ENCODE results near the gene AVEN. TPM values are rescaled to one million over a fixed set of nuclear protein-coding genes. Genes with fewer than 3 reads are reported as not detected.

AVEN gene
- total and polyA plus RNA-seq, 2 of the 8 experiments (the other 6 are each of a cell fraction or from before 2014, with no cell fraction given), result 5.5 to 17.0 TPM

GRCh38 chr15:34055868-34056595 is 17.0 kb upstream of the AVEN start:
- FAIRE-seq (no peak), DNase-seq (ENCODE audit: low read depth in 1 of 2, low spot score in 2 of 2) (no peak)
- Histone ChIP-seq H2BK120ac (replicated peaks; ENCODE audit: low read depth, low read length) (no peak overlapping the region), H3K79me1 (ENCODE audit: low read depth, low read length) (no peaks in the 10 kb centered on the region), H3K27me3 (replicated peaks in 1 of 4; ENCODE audit: control insufficient read depth in 3 of 4, extremely low read depth in 1 of 4, insufficient read depth in 3 of 4, low read length in 3 of 4) (no peaks in the 10 kb centered on the region), H3K4me1 (replicated peaks in 1 of 4; ENCODE audit: control insufficient read depth in 3 of 4, insufficient read depth in 4 of 4, low read length in 3 of 4) (no peaks in the 10 kb centered on the region), H3K23ac (ENCODE audit: insufficient read length) (no peak overlapping the region), H3K4me3 (ENCODE audit: extremely low read depth in 1 of 4, insufficient read depth in 2 of 4, low read depth in 3 of 4, low read length in 4 of 4) (no peak overlapping the region), H3K27ac (ENCODE audit: low read depth, low read length) (no peak overlapping the region), H2BK20ac (ENCODE audit: low read length) (no peak overlapping the region), H3K56ac (replicated peaks; ENCODE audit: insufficient read length, low read depth, low read length) (no peak overlapping the region), H3K9me3 (ENCODE audit: insufficient read depth in 2 of 2, low read depth in 1 of 2, low read length in 1 of 2) (no peaks in the 10 kb centered on the region), H4K91ac (replicated peaks; ENCODE audit: insufficient read length, low read length) (no peak overlapping the region), H3K9ac (replicated peaks in 1 of 4; ENCODE audit: extremely low read depth in 1 of 4, low read depth in 3 of 4, low read length in 3 of 4) (no peak overlapping the region), H2AFZ (ENCODE audit: low read length) (peak overlapping the region; percentile 58; the same call in 1 of the 2 replicates), H3K23me2 (ENCODE audit: low read depth, low read length) (no peaks in the 10 kb centered on the region; the same call in 1 of the 2 replicates), H3K79me2 (ENCODE audit: control insufficient read depth in 1 of 2, insufficient read depth in 2 of 2, low read length in 2 of 2) (no peaks in the 10 kb centered on the region), H2AK5ac (ENCODE audit: low read depth, low read length) (no peak overlapping the region), H3K4me2 (ENCODE audit: insufficient read depth in 1 of 2, low read depth in 2 of 2, low read length in 2 of 2) (no peak overlapping the region), H2BK15ac (ENCODE audit: low read length) (no peak overlapping the region), H4K5ac (ENCODE audit: insufficient read length, low read depth, low read length) (no peak overlapping the region), H3K14ac (ENCODE audit: insufficient read length) (no peak overlapping the region), H3K4ac (replicated peaks; ENCODE audit: insufficient read length, low read depth, low read length) (no peak overlapping the region), H3K36me3 (ENCODE audit: control insufficient read depth in 2 of 4, insufficient read depth in 4 of 4, low read length in 3 of 4) (no peaks in the 10 kb centered on the region), H4K8ac (ENCODE audit: extremely low read depth, insufficient read depth, low read length) (no peak overlapping the region), H2BK5ac (ENCODE audit: low read depth, low read length) (no peak overlapping the region), H3K18ac (ENCODE audit: extremely low read depth, low read length) (no peak overlapping the region), H2BK12ac (ENCODE audit: low read depth, low read length) (no peak overlapping the region), H4K20me1 (replicated peaks in 1 of 2; ENCODE audit: control insufficient read depth in 1 of 2, insufficient read depth in 2 of 2, low read length in 2 of 2) (no peaks in the 10 kb centered on the region)
- ChIA-PET CTCF (ENCODE audit: partially characterized antibody) (no interaction called here), POLR2A (ENCODE audit: partially characterized antibody) (no interaction called here)
- WGBS, 2 experiments (ENCODE audit: extremely low coverage in 1 of 2, insufficient coverage in 1 of 2, insufficient read length in 1 of 2, insufficient replicate concordance in 2 of 2, low coverage in 1 of 2, low lambda C conversion rate in 2 of 2, missing lambda C conversion rate in 1 of 2), result 93% methylated on average over 3 of the region's 3 CpGs; no CpG with 5 or more reads in 1 of the 2 experiments
- TF ChIP-seq CHD2 (IDR thresholded peaks at IDR 0.05; ENCODE audit: low read length) (no peak), RFX5 (IDR thresholded peaks at IDR 0.05; ENCODE audit: borderline replicate concordance, low read depth, low read length) (no peak), SIX5 (IDR thresholded peaks at IDR 0.05; ENCODE audit: low read depth, low read length) (no peak), SRF (IDR thresholded peaks at IDR 0.05; ENCODE audit: low read depth, low read length) (no peak), CEBPB (IDR thresholded peaks at IDR 0.05; ENCODE audit: low read depth, low read length) (no peak), BACH1 (IDR thresholded peaks at IDR 0.05; ENCODE audit: low read length) (no peak), USF2 (IDR thresholded peaks at IDR 0.05; ENCODE audit: low read length) (no peak), BRCA1 (IDR thresholded peaks at IDR 0.05; ENCODE audit: low read depth, low read length) (no peak), ZNF274 (IDR thresholded peaks at IDR 0.05; ENCODE audit: borderline replicate concordance, extremely low read depth, low read length) (no peak), SUZ12 (IDR thresholded peaks at IDR 0.05; ENCODE audit: low read length) (no peak), HDAC6 (IDR thresholded peaks at IDR 0.05; ENCODE audit: low read depth, low read length) (no peak), GTF2F1 (IDR thresholded peaks at IDR 0.05; ENCODE audit: borderline replicate concordance, low read depth, low read length) (no peak), POLR2A (IDR thresholded peaks at IDR 0.05; ENCODE audit: control extremely low read depth in 1 of 2, low read depth in 2 of 2, low read length in 2 of 2) (no peak)

Data from H1 (cell line).